KMS-11 (cell line): ENCODE measurements around the gene ZRANB1.

ENCODE experiments used
- H2AFZ ChIP-seq: fragments of 200-600 bp; sonication (generic); 2 replicates; pipeline ENCODE4 v1.6.1; 2016; ENCODE audit warnings: antibody characterized with exemption, mixed run types, low read depth
- H3K27ac ChIP-seq: fragments of 200-600 bp; sonication (generic); 2 replicates; pipeline ENCODE4 v1.6.1; 2016; ENCODE audit warnings: mild to moderate bottlenecking, mixed run types
- H3K27me3 ChIP-seq: fragments of 200-600 bp; sonication (generic); 2 replicates; pipeline ENCODE4 v1.6.1; 2017; ENCODE audit warnings: mild to moderate bottlenecking, low read depth, mixed run types, moderate library complexity; ENCODE audit not compliant: insufficient read depth
- H3K36me3 ChIP-seq: fragments of 200-600 bp; sonication (generic); 2 replicates; pipeline ENCODE4 v1.6.1; 2017; ENCODE audit warnings: mild to moderate bottlenecking, mixed run types; ENCODE audit not compliant: insufficient read depth
- H3K4me1 ChIP-seq: fragments of 200-600 bp; sonication (generic); 2 replicates; pipeline ENCODE4 v1.6.1; 2016; ENCODE audit warnings: mild to moderate bottlenecking, low read depth, mixed run types; ENCODE audit not compliant: poor library complexity, severe bottlenecking
- H3K4me2 ChIP-seq: fragments of 200-600 bp; sonication (generic); 2 replicates; pipeline ENCODE4 v1.7.0; 2016; ENCODE audit warnings: mild to moderate bottlenecking, mixed run types
- H3K4me3 ChIP-seq: fragments of 200-600 bp; sonication (generic); IDR thresholded peaks from 2 replicates; pipeline ENCODE4 v1.6.1; 2017; ENCODE audit warnings: low read depth, low read length, mixed read lengths; ENCODE audit not compliant: insufficient read depth
- H3K79me2 ChIP-seq: fragments of 200-600 bp; sonication (generic); 2 replicates; pipeline ENCODE4 v1.6.1; 2016; ENCODE audit warnings: low read depth, mixed run types; ENCODE audit not compliant: insufficient read depth
- H3K9ac ChIP-seq: fragments of 200-600 bp; sonication (generic); 2 replicates; pipeline ENCODE4 v1.6.1; 2016; ENCODE audit warnings: mild to moderate bottlenecking, mixed run types
- H4K20me1 ChIP-seq: fragments of 200-600 bp; sonication (generic); 2 replicates; pipeline ENCODE4 v1.6.1; 2016; ENCODE audit warnings: mild to moderate bottlenecking, mixed run types; ENCODE audit not compliant: insufficient read depth
- CTCF ChIP-seq: fragments of 200-600 bp; sonication (generic); conservative IDR thresholded peaks from 2 replicates; pipeline ENCODE4 v1.6.1; 2017; ENCODE audit warnings: low read depth, mild to moderate bottlenecking, antibody characterized with exemption, low read length, moderate library complexity, mixed read lengths

Gene ZRANB1

GRCh38 chr10:124996127-124996853, 54.4 kb downstream of the ZRANB1 start:
- no peaks in the 10 kb centered on the region for H4K20me1 ChIP-seq
- no peak for TF ChIP-seq CTCF

GRCh38 chr10:124996854-124997215, 54.9 kb downstream of the ZRANB1 start:
- no peak overlapping the region for H2AFZ ChIP-seq
- H3K4me1 ChIP-seq, result peaks cover 7% of the 10 kb centered on the region
- no peaks in the 10 kb centered on the region for H3K79me2 ChIP-seq
- H4K20me1 ChIP-seq, result no peaks in the 10 kb centered on the region
- H3K4me3 ChIP-seq, result no peak overlapping the region
- no peaks in the 10 kb centered on the region for H3K36me3 ChIP-seq
- H3K27ac ChIP-seq, result no peak overlapping the region
- no peak overlapping the region for H3K9ac ChIP-seq
- H3K4me2 ChIP-seq, result no peak overlapping the region
- H3K27me3 ChIP-seq, result no peaks in the 10 kb centered on the region
- no peak for TF ChIP-seq CTCF

More at GRCh38 chr10:124996127-124996853, 54.4 kb downstream of the ZRANB1 start:
- Histone ChIP-seq H3K79me2 (no peaks in the 10 kb centered on the region), H3K27me3 (no peaks in the 10 kb centered on the region), H3K4me1 (peaks cover 7% of the 10 kb centered on the region), H3K4me2 (no peak overlapping the region), H2AFZ (no peak overlapping the region), H3K4me3 (no peak overlapping the region), H3K36me3 (no peaks in the 10 kb centered on the region), H3K27ac (no peak overlapping the region), H3K9ac (no peak overlapping the region)

DNA sequence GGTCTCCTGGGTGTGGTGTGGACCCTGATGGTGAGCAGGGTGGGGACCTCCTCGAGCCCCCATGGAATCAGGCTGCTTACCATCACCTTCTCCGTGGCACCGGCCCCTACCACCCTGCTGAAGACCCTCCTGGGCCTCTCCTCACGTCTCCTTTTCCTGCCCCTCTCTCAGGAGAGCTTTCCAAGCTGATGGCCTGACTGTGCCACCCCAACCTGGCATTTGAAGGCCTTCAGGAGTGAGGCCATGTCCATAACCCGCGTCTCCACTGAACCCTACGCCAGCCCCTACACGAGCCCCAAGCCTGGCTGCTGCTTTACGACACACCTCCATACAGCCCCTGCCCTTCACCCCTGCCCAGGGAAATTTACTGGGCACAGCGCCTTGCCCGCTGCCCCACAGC, 55.4 kb downstream of the ZRANB1 start:
- H4K20me1 ChIP-seq, result no peaks in the 10 kb centered on the region

DNA sequence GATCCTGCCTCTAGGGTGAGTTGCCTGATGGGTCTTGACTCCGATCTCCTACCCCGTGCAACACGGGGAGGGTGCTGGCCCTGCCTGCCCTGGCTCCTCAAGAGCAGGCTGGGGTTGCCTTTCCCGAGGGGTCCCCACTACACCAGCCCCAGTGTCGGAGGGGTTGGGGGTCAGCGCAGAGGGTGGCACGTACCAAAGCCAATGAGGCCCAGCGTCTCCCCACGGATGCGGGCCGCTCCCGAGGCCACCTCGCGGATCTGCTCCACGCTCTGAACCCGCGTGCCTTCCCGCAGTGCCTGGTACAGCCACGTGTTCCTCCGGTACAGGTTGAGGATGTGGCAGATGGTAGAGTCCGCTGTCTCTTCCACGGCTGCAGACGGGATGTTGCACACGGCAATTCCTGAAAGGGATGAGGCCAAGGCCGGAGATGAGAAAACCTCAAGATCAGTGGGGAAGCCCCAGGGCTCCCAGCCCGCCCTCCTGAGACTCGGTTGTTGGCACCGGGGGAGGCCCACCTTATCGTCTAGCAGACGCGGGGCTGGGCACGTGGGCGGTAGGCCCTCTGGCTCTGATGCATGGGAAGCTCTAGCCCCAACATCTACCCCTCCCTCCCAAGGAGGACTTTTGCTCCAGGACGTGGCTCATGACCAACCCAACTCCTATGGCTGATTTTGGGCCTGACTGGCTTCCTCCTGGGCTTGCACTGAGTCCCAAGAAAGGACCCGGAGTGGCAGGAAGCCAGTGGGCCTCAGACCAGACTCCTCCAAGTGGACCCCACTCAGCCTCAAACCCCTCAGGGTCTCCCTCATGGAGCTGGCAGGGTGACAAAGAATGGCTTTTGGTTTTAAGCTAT, 56.1 kb downstream of the ZRANB1 start:
- Histone ChIP-seq H3K27ac (no peak overlapping the region), H2AFZ (no peak overlapping the region), H3K27me3 (no peaks in the 10 kb centered on the region), H3K4me3 (no peak overlapping the region), H3K4me2 (no peak overlapping the region), H3K4me1 (no peaks in the 10 kb centered on the region), H3K79me2 (no peaks in the 10 kb centered on the region), H3K9ac (no peak overlapping the region), H4K20me1 (no peaks in the 10 kb centered on the region), H3K36me3 (no peaks in the 10 kb centered on the region)
- no peak for TF ChIP-seq CTCF

More for the DNA sequence above, 55.4 kb downstream of the ZRANB1 start:
- TF ChIP-seq CTCF, result no peak
- peaks cover 6% of the 10 kb centered on the region for H3K4me1 ChIP-seq
- H3K27ac ChIP-seq, result no peak overlapping the region
- no peaks in the 10 kb centered on the region for H3K79me2 ChIP-seq
- H3K4me2 ChIP-seq, result no peak overlapping the region
- H3K4me3 ChIP-seq, result no peak overlapping the region
- no peaks in the 10 kb centered on the region for H3K27me3 ChIP-seq
- no peaks in the 10 kb centered on the region for H3K36me3 ChIP-seq
- H2AFZ ChIP-seq, result no peak overlapping the region
- H3K9ac ChIP-seq, result no peak overlapping the region
